Neuronal stem cell (in vitro differentiated cells): ENCODE results near the gene PSPC1. TPM values are rescaled to one million over a fixed set of nuclear protein-coding genes. Genes with fewer than 3 reads are reported as not detected.
"Not testable (repeated sequence)": the region's sequence is repeated elsewhere in the genome, so short reads cannot be mapped to it uniquely, and the experiment has no call there.

ENCODE experiments used
- DNase-seq: peaks from one replicate; pipeline ENCODE4 v3.0.0-alpha.2; 2013; ENCODE audit warnings: low spot score
- H2AFZ ChIP-seq: one replicate; pipeline ENCODE4 v1.6.1; 2013; ENCODE audit warnings: mild to moderate bottlenecking, low read length, inconsistent platforms
- H2AK5ac ChIP-seq: 2 replicates; pipeline ENCODE4 v1.6.1; 2013; ENCODE audit warnings: low read depth, mild to moderate bottlenecking, inconsistent platforms, low read length, moderate library complexity, mixed read lengths
- H2BK120ac ChIP-seq: 2 replicates; pipeline ENCODE4 v1.6.1; 2013; ENCODE audit warnings: low read depth, mild to moderate bottlenecking, inconsistent platforms, low read length, moderate library complexity, mixed read lengths
- H2BK12ac ChIP-seq: one replicate; pipeline ENCODE4 v1.6.1; 2013; ENCODE audit warnings: low read length, inconsistent platforms
- H2BK15ac ChIP-seq: 2 replicates; pipeline ENCODE4 v1.6.1; 2013; ENCODE audit warnings: mild to moderate bottlenecking, low read length, inconsistent platforms, mixed read lengths
- H2BK5ac ChIP-seq: one replicate; pipeline ENCODE4 v1.6.1; 2013; ENCODE audit warnings: inconsistent platforms, mild to moderate bottlenecking, low read length, moderate library complexity
- H3K14ac ChIP-seq: one replicate; pipeline ENCODE4 v1.6.1; 2013; ENCODE audit warnings: low read length, inconsistent platforms
- H3K18ac ChIP-seq: 2 replicates; pipeline ENCODE4 v1.6.1; 2013; ENCODE audit warnings: low read length, inconsistent platforms
- H3K23ac ChIP-seq: 2 replicates; pipeline ENCODE4 v1.6.1; 2013; ENCODE audit warnings: low read depth, mild to moderate bottlenecking, mixed read lengths, low read length, inconsistent platforms; ENCODE audit not compliant: poor library complexity
- H3K27ac ChIP-seq: replicated peaks from 3 replicates; pipeline ENCODE4 v1.5.1; 2013; ENCODE audit warnings: low read length, inconsistent platforms
- H3K27me3 ChIP-seq, 3 experiments: 2 replicates each; pipeline ENCODE4 v1.6.1; 2013; ENCODE audit warnings: low read length in 3 of 3, mild to moderate bottlenecking in 2 of 3, inconsistent platforms in 1 of 3, low read depth in 1 of 3, mixed read lengths in 1 of 3, moderate library complexity in 1 of 3; ENCODE audit not compliant: control insufficient read depth in 3 of 3, insufficient read depth in 3 of 3
- H3K36me3 ChIP-seq, 2 donors: replicated peaks in 1 of 2; 2 replicates each; pipeline ENCODE4 v1.6.1; 2013; ENCODE audit warnings: low read length in 2 of 2; ENCODE audit not compliant: control insufficient read depth in 2 of 2, insufficient read depth in 2 of 2
- H3K4ac ChIP-seq: 2 replicates; pipeline ENCODE4 v1.6.1; 2013; ENCODE audit warnings: inconsistent platforms, mild to moderate bottlenecking, low read length, moderate library complexity
- H3K4me1 ChIP-seq, 2 donors: 1 replicate in 1 of 2; 2 replicates in 1 of 2; pipeline ENCODE4 v1.6.1; 2013; ENCODE audit warnings: low read length in 2 of 2, low read depth in 1 of 2; ENCODE audit not compliant: control insufficient read depth in 2 of 2, insufficient read depth in 1 of 2
- H3K4me2 ChIP-seq: one replicate; pipeline ENCODE4 v1.6.1; 2013; ENCODE audit warnings: mild to moderate bottlenecking, low read length, inconsistent platforms; ENCODE audit not compliant: insufficient read depth, poor library complexity, severe bottlenecking
- H3K4me3 ChIP-seq, 2 donors: 2 replicates each; pipeline ENCODE4 v1.5.1; 2013; ENCODE audit warnings: low read length in 2 of 2, mild to moderate bottlenecking in 2 of 2, inconsistent platforms in 1 of 2, moderate library complexity in 1 of 2
- H3K79me1 ChIP-seq: one replicate; pipeline ENCODE4 v1.6.1; 2013; ENCODE audit warnings: low read depth, mild to moderate bottlenecking, inconsistent platforms, low read length, moderate library complexity
- H3K9ac ChIP-seq: one replicate; pipeline ENCODE4 v1.6.1; 2013; ENCODE audit warnings: mild to moderate bottlenecking, low read depth, low read length, inconsistent platforms; ENCODE audit not compliant: poor library complexity
- H3K9me3 ChIP-seq, 2 donors: replicated peaks in 1 of 2; 2 replicates each; pipeline versions ENCODE3 to v1.6.1; 2013; ENCODE audit warnings: low read length in 2 of 2, mild to moderate bottlenecking in 2 of 2, inconsistent platforms in 1 of 2, low read depth in 1 of 2, mixed read lengths in 1 of 2, moderate library complexity in 1 of 2; ENCODE audit not compliant: control insufficient read depth in 2 of 2, insufficient read depth in 1 of 2
- H4K8ac ChIP-seq: one replicate; pipeline ENCODE4 v1.6.1; 2013; ENCODE audit warnings: low read depth, mild to moderate bottlenecking, inconsistent platforms, low read length, moderate library complexity
- H4K91ac ChIP-seq: one replicate; pipeline ENCODE4 v1.6.1; 2013; ENCODE audit warnings: low read length, low read depth, mild to moderate bottlenecking, inconsistent platforms; ENCODE audit not compliant: poor library complexity
- WGBS, 2 donors: extraction: QIAGEN DNeasy Blood & Tissue Kit; methylation state at CpG; one replicate each; pipeline ENCODE4 v1.1.7; 2013; ENCODE audit warnings: missing lambda C conversion rate in 2 of 2, mixed read lengths in 1 of 2; ENCODE audit not compliant: insufficient read length in 2 of 2, insufficient replicate concordance in 1 of 2; ENCODE audit errors: extremely low coverage in 2 of 2; 5-methylcytosine and 5-hydroxymethylcytosine counted together
- polyA plus RNA-seq, 2 experiments: library from polyadenylated mRNA; stranded (reverse); fragments of 200-250 nt; gene quantifications; one replicate each; pipeline ENCODE4 v1.2.3, GENCODE V29; 2013

The PSPC1 gene
- polyA plus RNA-seq (2013, experiment 1 of 2): 65.2 TPM
- 67.4 TPM for polyA plus RNA-seq (2013, experiment 2 of 2)

GRCh38 chr13:19782727-19783682, at the start of gene PSPC1:
Gene PSPC1, minus strand, starts transcription at chr13:19782945. Its CDS starts 188 bp downstream, at chr13:19782757.
- Histone ChIP-seq H3K4me3 (peak within 1 kb of the TSS; percentile 94 to 100), H3K9ac (peak within 1 kb of the TSS; percentile 99), H3K18ac (peak within 1 kb of the TSS; percentile 99), H2AFZ (peak within 1 kb of the TSS; percentile 88), H3K4me2 (peak within 1 kb of the TSS; percentile 28), H3K23ac (peak within 1 kb of the TSS; percentile 95), H3K4ac (peak within 1 kb of the TSS; percentile 69), H2BK5ac (peak within 1 kb of the TSS; percentile 98), H4K8ac (peak within 1 kb of the TSS; percentile 52), H3K14ac (peak within 1 kb of the TSS; percentile 86), H2AK5ac (peak within 1 kb of the TSS; percentile 72), H3K27ac (peak within 1 kb of the TSS; percentile 60), H3K9me3 (peaks cover 0 to 16% of the 10 kb centered on the region in 2 donors), H2BK15ac (peak within 1 kb of the TSS; percentile 99)
- not testable (repeated sequence) for H2BK12ac ChIP-seq, H3K79me1 ChIP-seq, H3K4me1 ChIP-seq, H3K36me3 ChIP-seq, H4K91ac ChIP-seq, H2BK120ac ChIP-seq, H3K27me3 ChIP-seq
- no CpG with 5 or more reads among the region's 50 CpGs for WGBS, 2 donors
- peak; percentile 90 for DNase-seq

GRCh38 chr13:19822673-19823072, 39.9 kb upstream of the PSPC1 start:
- Histone ChIP-seq H3K4me1 (no peaks in the 10 kb centered on the region), H4K8ac (no peak overlapping the region), H2AK5ac (no peak overlapping the region), H2AFZ (no peak overlapping the region), H3K27me3 (no peaks in the 10 kb centered on the region), H3K9ac (no peak overlapping the region), H3K79me1 (no peaks in the 10 kb centered on the region), H3K27ac (no peak overlapping the region), H2BK5ac (no peak overlapping the region), H3K36me3 (peaks cover 9 to 84% of the 10 kb centered on the region in 2 donors), H3K4me3 (no peak overlapping the region), H3K18ac (no peak overlapping the region), H3K14ac (no peak overlapping the region), H2BK12ac (no peak overlapping the region), H4K91ac (no peak overlapping the region), H2BK120ac (no peak overlapping the region), H3K4ac (no peak overlapping the region), H2BK15ac (no peak overlapping the region), H3K4me2 (no peak overlapping the region), H3K23ac (no peak overlapping the region), H3K9me3 (peaks cover 3 to 11% of the 10 kb centered on the region in 2 donors)
- WGBS, 2 donors: no CpG with 5 or more reads among the region's 3 CpGs
- no peak for DNase-seq

- no peak overlapping the region for H4K91ac ChIP-seq
- DNase-seq: peak; percentile 36
Measured at GRCh38 chr13:19818223-19818842, 35.6 kb upstream of the PSPC1 start.

More at GRCh38 chr13:19818223-19818842, 35.6 kb upstream of the PSPC1 start:
- Histone ChIP-seq H3K9me3 (peaks cover 3 to 11% of the 10 kb centered on the region in 2 donors), H3K9ac (no peak overlapping the region), H3K36me3 (peaks cover 7 to 50% of the 10 kb centered on the region in 2 donors), H3K4me1 (no peaks in the 10 kb centered on the region), H3K27me3 (no peaks in the 10 kb centered on the region), H3K18ac (peak overlapping the region; percentile 16), H3K27ac (no peak overlapping the region), H3K4ac (no peak overlapping the region), H2AK5ac (no peak overlapping the region), H3K14ac (no peak overlapping the region), H2AFZ (no peak overlapping the region), H4K8ac (no peak overlapping the region), H3K23ac (no peak overlapping the region), H2BK120ac (no peak overlapping the region), H3K4me2 (no peak overlapping the region), H3K79me1 (no peaks in the 10 kb centered on the region), H2BK12ac (no peak overlapping the region), H2BK15ac (no peak overlapping the region), H2BK5ac (no peak overlapping the region), H3K4me3 (no peak overlapping the region)
- WGBS, 2 donors: 100% methylated on average over 1 of the region's 27 CpGs; no CpG with 5 or more reads in 1 of the 2 donors
